Liver (tissue), 9 donors: ENCODE results near the gene RPS5. TPM values are rescaled to one million over a fixed set of nuclear protein-coding genes. Genes with fewer than 3 reads are reported as not detected.

Source experiments
- DNase-seq: peaks from one replicate; pipeline ENCODE4 v3.0.0-alpha.2; 2017; ENCODE audit warnings: low spot score
- H3K27ac ChIP-seq, 2 donors: one replicate each; pipeline ENCODE4 v1.7.0; 2013; ENCODE audit warnings: inconsistent platforms in 2 of 2, low read length in 2 of 2, control low read depth in 1 of 2, low read depth in 1 of 2, mild to moderate bottlenecking in 1 of 2
- H3K27me3 ChIP-seq, 4 donors: one replicate each; pipeline versions ENCODE4 v1.6.1 to v1.7.0; 2013; ENCODE audit warnings: low read length in 3 of 4, inconsistent platforms in 1 of 4, mild to moderate bottlenecking in 1 of 4, moderate library complexity in 1 of 4; ENCODE audit not compliant: control insufficient read depth in 4 of 4, insufficient read depth in 4 of 4
- H3K36me3 ChIP-seq, 4 donors: one replicate each; pipeline versions ENCODE4 v1.6.1 to v1.7.0; 2013; ENCODE audit warnings: low read length in 3 of 4, mild to moderate bottlenecking in 3 of 4, low read depth in 1 of 4, moderate library complexity in 1 of 4; ENCODE audit not compliant: control insufficient read depth in 4 of 4, insufficient read depth in 3 of 4
- H3K4me1 ChIP-seq, 4 donors: one replicate each; pipeline versions ENCODE4 v1.6.1 to v1.7.0; 2013; ENCODE audit warnings: low read length in 3 of 4, mild to moderate bottlenecking in 3 of 4, moderate library complexity in 1 of 4; ENCODE audit not compliant: control insufficient read depth in 4 of 4, insufficient read depth in 4 of 4
- H3K4me3 ChIP-seq, 3 donors: one replicate each; pipeline versions ENCODE4 v1.6.1 to v1.7.0; 2013; ENCODE audit warnings: low read length in 3 of 3, control low read depth in 1 of 3, low read depth in 1 of 3, mild to moderate bottlenecking in 1 of 3
- H3K9ac ChIP-seq, 2 donors: one replicate each; pipeline ENCODE4 v1.7.0; 2013; ENCODE audit warnings: low read length in 2 of 2, mild to moderate bottlenecking in 2 of 2, moderate library complexity in 2 of 2, control low read depth in 1 of 2, low read depth in 1 of 2
- H3K9me3 ChIP-seq, 4 donors: one replicate each; pipeline versions ENCODE4 v1.6.1 to v1.7.0; 2013; ENCODE audit warnings: low read length in 3 of 4; ENCODE audit not compliant: control insufficient read depth in 4 of 4
- EGR1 ChIP-seq, 2 donors: IDR thresholded peaks; 2 replicates each; pipeline ENCODE4 v1.6.1; 2016 to 2018; ENCODE audit warnings: antibody characterized with exemption in 2 of 2, low read depth in 2 of 2
- FOXA1 ChIP-seq: IDR thresholded peaks from 2 replicates; pipeline ENCODE4 v1.6.1; 2016; ENCODE audit warnings: antibody characterized with exemption
- FOXA2 ChIP-seq: IDR thresholded peaks from 2 replicates; pipeline ENCODE4 v1.6.1; 2016; ENCODE audit warnings: antibody characterized with exemption
- GABPA ChIP-seq, 2 donors: IDR thresholded peaks in 1 of 2; conservative IDR thresholded peaks in 1 of 2; 2 replicates each; pipeline ENCODE4 v1.6.1; 2016; ENCODE audit warnings: antibody characterized with exemption in 2 of 2, mild to moderate bottlenecking in 1 of 2, moderate library complexity in 1 of 2
- HNF4A ChIP-seq, 2 donors: conservative IDR thresholded peaks; 2 replicates each; pipeline ENCODE4 v1.6.1; 2016; ENCODE audit warnings: antibody characterized with exemption in 2 of 2, mild to moderate bottlenecking in 2 of 2
- HNF4G ChIP-seq: IDR thresholded peaks from 2 replicates; pipeline ENCODE4 v1.6.1; 2016; ENCODE audit warnings: antibody characterized with exemption
- JUND ChIP-seq, 2 donors: IDR thresholded peaks; 2 replicates each; pipeline ENCODE4 v1.6.1; 2016; ENCODE audit warnings: antibody characterized with exemption in 2 of 2
- NR2F2 ChIP-seq: IDR thresholded peaks from 2 replicates; pipeline ENCODE4 v1.6.1; 2016; ENCODE audit warnings: antibody characterized with exemption
- RAD21 ChIP-seq, 2 donors: IDR thresholded peaks; 2 replicates each; pipeline ENCODE4 v1.6.1; 2016; ENCODE audit warnings: antibody characterized with exemption in 2 of 2, mild to moderate bottlenecking in 2 of 2
- RXRA ChIP-seq, 2 donors: IDR thresholded peaks; 2 replicates each; pipeline ENCODE4 v1.6.1; 2017 to 2018; ENCODE audit warnings: antibody characterized with exemption in 2 of 2, mild to moderate bottlenecking in 1 of 2
- SP1 ChIP-seq: IDR thresholded peaks from 2 replicates; pipeline ENCODE4 v1.6.1; 2018; ENCODE audit warnings: antibody characterized with exemption, mild to moderate bottlenecking
- TAF1 ChIP-seq: conservative IDR thresholded peaks from 2 replicates; pipeline ENCODE4 v1.6.1; 2016; ENCODE audit warnings: antibody characterized with exemption, mild to moderate bottlenecking
- YY1 ChIP-seq: IDR thresholded peaks from 2 replicates; pipeline ENCODE4 v1.6.1; 2016; ENCODE audit warnings: antibody characterized with exemption, mild to moderate bottlenecking
- WGBS: extraction: QIAGEN DNeasy Blood & Tissue Kit; methylation state at CpG from one replicate; pipeline ENCODE4 v1.1.7; 2013; 5-methylcytosine and 5-hydroxymethylcytosine counted together
- polyA plus RNA-seq, 2 donors: library from polyadenylated mRNA; stranded (reverse) in 1 of 2; unstranded in 1 of 2; fragments of 200-250 nt in 1 of 2; fragments of >200 nt in 1 of 2; fragmentation: Nextera tagmentation in 1 of 2; extraction: Ambion mirVana in 1 of 2; gene quantifications; one replicate each; pipeline versions ENCODE4 v1.2.1 to v1.2.3, GENCODE V29; 2013 to 2015
- total RNA-seq, 2 donors: library from RNA; depleted of rRNA; stranded (reverse); fragments of >200 nt; gene quantifications; one replicate each; pipeline ENCODE4 v1.2.3, GENCODE V29; 2014
- TF ChIP-seq, protein P1 (sequence below): IDR thresholded peaks from 2 replicates; pipeline ENCODE4 v1.6.1; 2016; ENCODE audit warnings: antibody characterized with exemption
- TF ChIP-seq, protein P2 (sequence below): IDR thresholded peaks from 2 replicates; pipeline ENCODE4 v1.6.1; 2016; ENCODE audit warnings: antibody characterized with exemption
- TF ChIP-seq, protein P3 (sequence below): IDR thresholded peaks from 2 replicates; pipeline ENCODE4 v1.6.1; 2016; ENCODE audit warnings: antibody characterized with exemption, mild to moderate bottlenecking
- TF ChIP-seq, protein P4 (sequence below): IDR thresholded peaks from 2 replicates; pipeline ENCODE4 v1.6.1; 2016; ENCODE audit warnings: antibody characterized with exemption
- TF ChIP-seq, protein P5 (sequence below): fragments of 150-350 bp; IDR thresholded peaks from 2 replicates; pipeline ENCODE4 v1.5.1; 2017; ENCODE audit warnings: improper control_type of control experiment, low read depth, low read length; ENCODE audit not compliant: missing input control
- donor health status: healthy.
- donor health status: healthy.
- donor health status: healthy.
- donor health status: healthy.
- donor health status: healthy.

Gene RPS5
- total and polyA plus RNA-seq, 4 donors = 229 to 1,403 (median 628) TPM

DNA sequence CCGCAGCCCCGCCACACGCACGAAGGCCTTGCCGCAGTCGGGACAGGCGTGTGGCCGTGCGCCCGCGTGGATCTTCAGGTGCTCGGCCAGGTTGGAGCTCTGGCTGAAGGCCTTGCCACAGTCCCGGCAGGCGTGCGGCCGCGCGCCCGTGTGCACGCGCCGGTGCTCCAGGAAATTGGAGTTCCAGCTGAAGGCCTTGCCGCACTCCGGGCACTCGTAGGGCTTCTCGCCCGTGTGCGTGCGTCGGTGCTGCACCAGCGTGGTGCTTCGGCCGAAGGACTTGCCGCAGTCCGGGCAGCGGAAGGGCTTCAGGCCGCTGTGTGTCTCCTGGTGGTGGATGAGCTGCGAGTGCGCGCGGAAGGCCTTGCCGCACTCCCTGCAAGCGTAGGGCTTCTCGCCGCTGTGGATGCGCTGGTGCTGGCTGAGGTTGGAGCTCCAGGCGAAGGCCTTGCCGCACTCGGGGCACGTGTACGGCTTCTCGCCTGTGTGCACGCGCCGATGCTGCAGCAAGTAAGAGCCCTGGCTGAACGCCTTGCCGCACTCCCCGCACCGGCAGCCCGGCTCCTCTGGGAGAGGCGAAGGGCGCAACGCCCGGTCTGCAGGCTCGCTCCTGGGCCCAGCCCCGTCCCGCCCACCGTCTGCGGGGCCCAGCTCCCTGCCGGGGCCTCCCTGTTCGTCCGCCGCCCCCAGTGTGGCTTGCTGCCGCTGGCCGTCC lies 30.1 kb upstream of the RPS5 start:
- H3K4me3 ChIP-seq = peak overlapping the region in 1 of 3 donors; percentile 13
- H3K27ac ChIP-seq = no peak overlapping the region
- DNase-seq = no peak
- no peak overlapping the region for H3K9ac ChIP-seq
- no peaks in the 10 kb centered on the region for H3K36me3 ChIP-seq
- no peaks in the 10 kb centered on the region for H3K9me3 ChIP-seq
- TF ChIP-seq, protein P1, sequence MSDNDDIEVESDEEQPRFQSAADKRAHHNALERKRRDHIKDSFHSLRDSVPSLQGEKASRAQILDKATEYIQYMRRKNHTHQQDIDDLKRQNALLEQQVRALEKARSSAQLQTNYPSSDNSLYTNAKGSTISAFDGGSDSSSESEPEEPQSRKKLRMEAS = no peak
- TF ChIP-seq EGR1 (IDR thresholded peaks at IDR 0.05; ENCODE audit: low read depth in 2 of 2) = no peak
- TF ChIP-seq TAF1 = no peak
- TF ChIP-seq JUND (IDR thresholded peaks at IDR 0.05) = no peak
- TF ChIP-seq NR2F2 = no peak
- TF ChIP-seq GABPA (IDR thresholded peaks at IDR 0.05 in 1 of 2, conservative IDR thresholded peaks at IDR 0.05 in 1 of 2) = no peak
- no peak for TF ChIP-seq YY1
- no peak for TF ChIP-seq RXRA (IDR thresholded peaks at IDR 0.05)
- TF ChIP-seq FOXA1 = no peak
- no peak for TF ChIP-seq FOXA2
- TF ChIP-seq, protein P2, sequence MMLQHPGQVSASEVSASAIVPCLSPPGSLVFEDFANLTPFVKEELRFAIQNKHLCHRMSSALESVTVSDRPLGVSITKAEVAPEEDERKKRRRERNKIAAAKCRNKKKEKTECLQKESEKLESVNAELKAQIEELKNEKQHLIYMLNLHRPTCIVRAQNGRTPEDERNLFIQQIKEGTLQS = no peak
- TF ChIP-seq, protein P3, sequence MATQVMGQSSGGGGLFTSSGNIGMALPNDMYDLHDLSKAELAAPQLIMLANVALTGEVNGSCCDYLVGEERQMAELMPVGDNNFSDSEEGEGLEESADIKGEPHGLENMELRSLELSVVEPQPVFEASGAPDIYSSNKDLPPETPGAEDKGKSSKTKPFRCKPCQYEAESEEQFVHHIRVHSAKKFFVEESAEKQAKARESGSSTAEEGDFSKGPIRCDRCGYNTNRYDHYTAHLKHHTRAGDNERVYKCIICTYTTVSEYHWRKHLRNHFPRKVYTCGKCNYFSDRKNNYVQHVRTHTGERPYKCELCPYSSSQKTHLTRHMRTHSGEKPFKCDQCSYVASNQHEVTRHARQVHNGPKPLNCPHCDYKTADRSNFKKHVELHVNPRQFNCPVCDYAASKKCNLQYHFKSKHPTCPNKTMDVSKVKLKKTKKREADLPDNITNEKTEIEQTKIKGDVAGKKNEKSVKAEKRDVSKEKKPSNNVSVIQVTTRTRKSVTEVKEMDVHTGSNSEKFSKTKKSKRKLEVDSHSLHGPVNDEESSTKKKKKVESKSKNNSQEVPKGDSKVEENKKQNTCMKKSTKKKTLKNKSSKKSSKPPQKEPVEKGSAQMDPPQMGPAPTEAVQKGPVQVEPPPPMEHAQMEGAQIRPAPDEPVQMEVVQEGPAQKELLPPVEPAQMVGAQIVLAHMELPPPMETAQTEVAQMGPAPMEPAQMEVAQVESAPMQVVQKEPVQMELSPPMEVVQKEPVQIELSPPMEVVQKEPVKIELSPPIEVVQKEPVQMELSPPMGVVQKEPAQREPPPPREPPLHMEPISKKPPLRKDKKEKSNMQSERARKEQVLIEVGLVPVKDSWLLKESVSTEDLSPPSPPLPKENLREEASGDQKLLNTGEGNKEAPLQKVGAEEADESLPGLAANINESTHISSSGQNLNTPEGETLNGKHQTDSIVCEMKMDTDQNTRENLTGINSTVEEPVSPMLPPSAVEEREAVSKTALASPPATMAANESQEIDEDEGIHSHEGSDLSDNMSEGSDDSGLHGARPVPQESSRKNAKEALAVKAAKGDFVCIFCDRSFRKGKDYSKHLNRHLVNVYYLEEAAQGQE = no peak
- no peak for TF ChIP-seq HNF4G
- TF ChIP-seq SP1 = no peak
- no peaks in the 10 kb centered on the region for H3K27me3 ChIP-seq
- peaks cover 20 to 54% (median 40%) of the 10 kb centered on the region in 4 donors for H3K4me1 ChIP-seq
- 68% methylated on average over 75 of the region's 75 CpGs for WGBS

DNA sequence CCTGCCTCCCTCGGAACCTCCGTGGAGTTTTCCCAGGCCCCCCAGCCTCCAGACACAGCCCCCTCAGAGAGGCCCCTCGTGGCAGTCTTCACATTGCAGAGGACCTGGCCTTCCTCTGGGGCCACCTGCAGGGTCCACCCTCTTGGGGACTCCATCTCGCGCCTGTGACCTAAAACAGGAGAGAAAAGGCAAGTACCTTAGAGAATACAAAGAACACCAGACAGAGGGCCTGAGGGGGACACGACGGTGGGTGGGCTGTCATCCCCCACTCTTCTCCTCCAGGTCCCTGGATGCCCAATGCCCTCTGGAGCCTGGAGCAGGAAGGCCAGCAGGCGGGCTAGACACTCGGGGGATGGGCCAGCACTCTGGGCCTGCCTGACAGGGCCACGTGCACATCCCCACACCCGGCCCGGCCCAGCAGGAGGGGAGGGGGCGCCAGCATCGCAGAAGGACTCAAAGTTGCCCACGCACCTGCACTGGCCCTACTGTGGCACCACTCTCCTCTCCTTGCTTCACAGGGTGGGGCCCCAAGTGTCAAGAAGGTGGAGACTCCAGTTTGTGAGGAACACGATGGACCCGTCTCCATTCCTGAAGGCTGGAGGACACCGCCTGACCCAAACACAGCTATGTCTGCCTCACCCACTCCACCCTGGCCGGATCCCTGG lies 29.5 kb upstream of the RPS5 start:
- WGBS = 85% methylated on average over 19 of the region's 19 CpGs
- no peak for DNase-seq
- no peaks in the 10 kb centered on the region for H3K9me3 ChIP-seq
- no peaks in the 10 kb centered on the region for H3K36me3 ChIP-seq
- H3K9ac ChIP-seq = no peak overlapping the region
- H3K27me3 ChIP-seq = no peaks in the 10 kb centered on the region
- H3K27ac ChIP-seq = no peak overlapping the region
- peaks cover 21 to 48% (median 36%) of the 10 kb centered on the region in 4 donors for H3K4me1 ChIP-seq
- no peak overlapping the region for H3K4me3 ChIP-seq
- no peak for TF ChIP-seq SP1
- TF ChIP-seq, protein P2 = no peak
- TF ChIP-seq FOXA1 = no peak
- no peak for TF ChIP-seq TAF1
- TF ChIP-seq YY1 = no peak
- TF ChIP-seq HNF4A (conservative IDR thresholded peaks at IDR 0.05) = no peak
- no peak for TF ChIP-seq RAD21 (IDR thresholded peaks at IDR 0.05)
- TF ChIP-seq FOXA2 = no peak
- no peak for TF ChIP-seq GABPA (IDR thresholded peaks at IDR 0.05 in 1 of 2, conservative IDR thresholded peaks at IDR 0.05 in 1 of 2)
- TF ChIP-seq, protein P4, sequence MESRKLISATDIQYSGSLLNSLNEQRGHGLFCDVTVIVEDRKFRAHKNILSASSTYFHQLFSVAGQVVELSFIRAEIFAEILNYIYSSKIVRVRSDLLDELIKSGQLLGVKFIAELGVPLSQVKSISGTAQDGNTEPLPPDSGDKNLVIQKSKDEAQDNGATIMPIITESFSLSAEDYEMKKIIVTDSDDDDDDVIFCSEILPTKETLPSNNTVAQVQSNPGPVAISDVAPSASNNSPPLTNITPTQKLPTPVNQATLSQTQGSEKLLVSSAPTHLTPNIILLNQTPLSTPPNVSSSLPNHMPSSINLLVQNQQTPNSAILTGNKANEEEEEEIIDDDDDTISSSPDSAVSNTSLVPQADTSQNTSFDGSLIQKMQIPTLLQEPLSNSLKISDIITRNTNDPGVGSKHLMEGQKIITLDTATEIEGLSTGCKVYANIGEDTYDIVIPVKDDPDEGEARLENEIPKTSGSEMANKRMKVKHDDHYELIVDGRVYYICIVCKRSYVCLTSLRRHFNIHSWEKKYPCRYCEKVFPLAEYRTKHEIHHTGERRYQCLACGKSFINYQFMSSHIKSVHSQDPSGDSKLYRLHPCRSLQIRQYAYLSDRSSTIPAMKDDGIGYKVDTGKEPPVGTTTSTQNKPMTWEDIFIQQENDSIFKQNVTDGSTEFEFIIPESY = no peak
- no peak for TF ChIP-seq NR2F2
- TF ChIP-seq, protein P3 = no peak
- TF ChIP-seq, protein P5, sequence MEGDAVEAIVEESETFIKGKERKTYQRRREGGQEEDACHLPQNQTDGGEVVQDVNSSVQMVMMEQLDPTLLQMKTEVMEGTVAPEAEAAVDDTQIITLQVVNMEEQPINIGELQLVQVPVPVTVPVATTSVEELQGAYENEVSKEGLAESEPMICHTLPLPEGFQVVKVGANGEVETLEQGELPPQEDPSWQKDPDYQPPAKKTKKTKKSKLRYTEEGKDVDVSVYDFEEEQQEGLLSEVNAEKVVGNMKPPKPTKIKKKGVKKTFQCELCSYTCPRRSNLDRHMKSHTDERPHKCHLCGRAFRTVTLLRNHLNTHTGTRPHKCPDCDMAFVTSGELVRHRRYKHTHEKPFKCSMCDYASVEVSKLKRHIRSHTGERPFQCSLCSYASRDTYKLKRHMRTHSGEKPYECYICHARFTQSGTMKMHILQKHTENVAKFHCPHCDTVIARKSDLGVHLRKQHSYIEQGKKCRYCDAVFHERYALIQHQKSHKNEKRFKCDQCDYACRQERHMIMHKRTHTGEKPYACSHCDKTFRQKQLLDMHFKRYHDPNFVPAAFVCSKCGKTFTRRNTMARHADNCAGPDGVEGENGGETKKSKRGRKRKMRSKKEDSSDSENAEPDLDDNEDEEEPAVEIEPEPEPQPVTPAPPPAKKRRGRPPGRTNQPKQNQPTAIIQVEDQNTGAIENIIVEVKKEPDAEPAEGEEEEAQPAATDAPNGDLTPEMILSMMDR = no peak
- TF ChIP-seq EGR1 (IDR thresholded peaks at IDR 0.05; ENCODE audit: low read depth in 2 of 2) = no peak
- TF ChIP-seq HNF4G = no peak
